K562 (cell line): ENCODE measurements around the gene P2RX5. TPM values are rescaled to one million over a fixed set of nuclear protein-coding genes. Genes with fewer than 3 reads are reported as not detected.

Source experiments
- GATA2 ChIP-seq: sonication (generic); formaldehyde crosslinking; IDR thresholded peaks from 2 replicates; pipeline ENCODE4 v1.4.0; 2020; ENCODE audit warnings: mild to moderate bottlenecking, missing genetic modification reagents
- NONO ChIP-seq, 2 experiments: fragments of 200-400 bp in 1 of 2; fragments of 450-650 bp in 1 of 2; formaldehyde crosslinking in 1 of 2; IDR thresholded peaks; 2 replicates each; pipeline ENCODE4 v1.6.1; 2017; ENCODE audit warnings: low read depth in 2 of 2, mild to moderate bottlenecking in 2 of 2, moderate library complexity in 2 of 2, low read length in 1 of 2
- NR2C1 ChIP-seq, 2 experiments: fragments of 450-650 bp; IDR thresholded peaks; 2 replicates each; pipeline ENCODE4 v1.6.1; 2017; ENCODE audit warnings: mild to moderate bottlenecking in 2 of 2, antibody characterized with exemption in 1 of 2, inconsistent platforms in 1 of 2, missing compliant biosample characterization in 1 of 2, missing genetic modification characterization in 1 of 2
- RBBP5 ChIP-seq: fragments of 200-600 bp; sonication (generic); IDR thresholded peaks from 2 replicates; pipeline ENCODE4 v1.6.1; 2012; ENCODE audit warnings: borderline replicate concordance, mild to moderate bottlenecking, low read length, control low read depth, inconsistent platforms; ENCODE audit not compliant: insufficient read depth, poor library complexity, severe bottlenecking
- RBM14 ChIP-seq: fragments of 200-400 bp; formaldehyde crosslinking; IDR thresholded peaks from 2 replicates; pipeline ENCODE4 v1.6.1; 2018; ENCODE audit warnings: low read depth, mild to moderate bottlenecking, low read length, moderate library complexity, borderline replicate concordance; ENCODE audit not compliant: insufficient read depth
- SMARCB1 ChIP-seq: IDR thresholded peaks from 2 replicates; pipeline ENCODE4 v1.6.1; 2011; ENCODE audit warnings: improper control_type of control experiment, low read depth; ENCODE audit not compliant: insufficient read length
- SNRNP70 ChIP-seq: fragments of 200-400 bp; formaldehyde crosslinking; optimal IDR thresholded peaks from 2 replicates; pipeline ENCODE3; 2017; ENCODE audit warnings: low read depth, low read length
- ZBED1 ChIP-seq: IDR thresholded peaks from 2 replicates; pipeline ENCODE4 v1.6.1; 2014
- ZFX ChIP-seq: sonication (generic); formaldehyde crosslinking; IDR thresholded peaks from 2 replicates; pipeline ENCODE4 v1.8.0; 2022; ENCODE audit warnings: mild to moderate bottlenecking, missing genetic modification reagents, moderate library complexity
- polyA plus RNA-seq, 8 experiments: library from polyadenylated mRNA; depleted of rRNA in 4 of 8; stranded (reverse) in 5 of 8; unstranded in 3 of 8; fragments of >200 nt; fragmentation: Nextera tagmentation in 2 of 8; fragmentation: Illumina TruSeq in 1 of 8; extraction: Ambion mirVana in 2 of 8; extraction: Trizol in 1 of 8; gene quantifications; 2 replicates each; pipeline versions ENCODE4 v1.2.1 to v1.2.3, GENCODE V29; 2011 to 2014; ENCODE audit warnings: inconsistent platforms in 1 of 8, missing spikeins in 1 of 8
- total RNA-seq, 7 experiments: library from RNA; depleted of rRNA in 6 of 7; stranded (reverse); fragments of >200 nt in 6 of 7; fragmentation: Illumina TruSeq in 2 of 7; extraction: Trizol in 2 of 7; gene quantifications; 2 replicates each; pipeline versions ENCODE4 v1.2.1 to v1.2.3, GENCODE V29; 2011 to 2021; ENCODE audit warnings: low replicate concordance in 1 of 7
- TF ChIP-seq, protein P1 (sequence below): fragments of 450-650 bp; IDR thresholded peaks from 2 replicates; pipeline ENCODE4 v1.6.1; 2017; ENCODE audit warnings: antibody characterized with exemption
- TF ChIP-seq, protein P2 (sequence below), 2 experiments: fragments of 450-650 bp in 1 of 2; sonication (generic) in 1 of 2; formaldehyde crosslinking in 1 of 2; IDR thresholded peaks in 1 of 2; conservative IDR thresholded peaks in 1 of 2; 2 replicates each; pipeline versions ENCODE4 v1.6.1 to v1.8.1; 2016 to 2023; ENCODE audit warnings: mild to moderate bottlenecking in 2 of 2, moderate library complexity in 2 of 2, inconsistent platforms in 1 of 2, missing genetic modification reagents in 1 of 2
- TF ChIP-seq, protein P3 (sequence below): conservative IDR thresholded peaks from 2 replicates; pipeline ENCODE4 v1.6.1; 2011; ENCODE audit warnings: low read depth, mild to moderate bottlenecking, low read length; ENCODE audit not compliant: control insufficient read depth

P2RX5 gene
- total and polyA plus RNA-seq, 9 of the 15 experiments (the other 6 are each of a cell fraction or from before 2014, with no cell fraction given), result 0.31 to 4.0 (median 1.3) TPM

DNA sequence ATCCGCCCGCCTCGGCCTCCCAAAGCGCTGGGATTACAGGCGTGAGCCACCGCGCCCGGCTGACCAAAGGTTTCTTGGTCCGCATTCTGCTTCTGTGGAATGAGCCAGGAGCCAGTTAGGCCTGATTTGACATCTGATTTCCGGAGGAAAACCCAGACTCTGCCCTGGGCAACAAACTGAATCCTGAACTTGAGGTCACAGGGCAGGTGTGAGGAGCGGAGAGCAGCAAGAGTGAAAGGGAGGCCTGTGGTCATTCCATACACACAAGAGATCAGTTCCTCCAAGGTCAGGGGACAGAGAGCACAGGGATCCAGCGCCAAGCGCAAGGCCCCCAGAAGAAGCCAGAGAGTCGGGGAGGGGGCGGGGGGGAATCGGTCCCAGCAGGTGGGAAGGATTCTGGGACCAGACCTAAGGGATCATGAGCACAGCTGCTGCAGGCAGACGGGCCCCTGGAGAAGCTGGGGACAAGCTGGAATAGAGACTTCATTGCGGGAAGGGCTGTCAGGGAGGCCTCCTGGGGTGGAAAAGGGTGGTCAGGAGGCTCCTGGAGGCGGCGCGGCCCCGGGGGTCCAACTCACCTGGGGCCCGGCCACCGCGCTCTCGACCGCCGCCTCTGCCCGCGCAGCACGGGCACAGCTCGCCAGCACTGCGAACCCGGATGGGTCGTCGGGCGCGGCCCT, 60.3 kb downstream of the P2RX5 start (continued):
- TF ChIP-seq, protein P1, sequence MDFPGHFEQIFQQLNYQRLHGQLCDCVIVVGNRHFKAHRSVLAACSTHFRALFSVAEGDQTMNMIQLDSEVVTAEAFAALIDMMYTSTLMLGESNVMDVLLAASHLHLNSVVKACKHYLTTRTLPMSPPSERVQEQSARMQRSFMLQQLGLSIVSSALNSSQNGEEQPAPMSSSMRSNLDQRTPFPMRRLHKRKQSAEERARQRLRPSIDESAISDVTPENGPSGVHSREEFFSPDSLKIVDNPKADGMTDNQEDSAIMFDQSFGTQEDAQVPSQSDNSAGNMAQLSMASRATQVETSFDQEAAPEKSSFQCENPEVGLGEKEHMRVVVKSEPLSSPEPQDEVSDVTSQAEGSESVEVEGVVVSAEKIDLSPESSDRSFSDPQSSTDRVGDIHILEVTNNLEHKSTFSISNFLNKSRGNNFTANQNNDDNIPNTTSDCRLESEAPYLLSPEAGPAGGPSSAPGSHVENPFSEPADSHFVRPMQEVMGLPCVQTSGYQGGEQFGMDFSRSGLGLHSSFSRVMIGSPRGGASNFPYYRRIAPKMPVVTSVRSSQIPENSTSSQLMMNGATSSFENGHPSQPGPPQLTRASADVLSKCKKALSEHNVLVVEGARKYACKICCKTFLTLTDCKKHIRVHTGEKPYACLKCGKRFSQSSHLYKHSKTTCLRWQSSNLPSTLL, result no peak
- TF ChIP-seq NR2C1 (IDR thresholded peaks at IDR 0.05) (peak; percentile 18; the same call in 1 of the 2 replicates), NR2C1 (tag; IDR thresholded peaks at IDR 0.05) (no peak), GATA2 (CRISPR knock-in tag) (no peak), RBM14 (no peak), SNRNP70 (no peak), ZBED1 (no peak), ZFX (CRISPR knock-in tag) (peak; percentile 60), RBBP5 (no peak), NONO (IDR thresholded peaks at IDR 0.05; ENCODE audit: low read depth in 2 of 2, low read length in 1 of 2) (no peak), SMARCB1 (no peak)
- TF ChIP-seq, protein P2, sequence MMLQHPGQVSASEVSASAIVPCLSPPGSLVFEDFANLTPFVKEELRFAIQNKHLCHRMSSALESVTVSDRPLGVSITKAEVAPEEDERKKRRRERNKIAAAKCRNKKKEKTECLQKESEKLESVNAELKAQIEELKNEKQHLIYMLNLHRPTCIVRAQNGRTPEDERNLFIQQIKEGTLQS (IDR thresholded peaks at IDR 0.05), result no peak
- TF ChIP-seq, protein P2 (CRISPR knock-in tag; conservative IDR thresholded peaks at IDR 0.05), result no peak
- TF ChIP-seq, protein P3, sequence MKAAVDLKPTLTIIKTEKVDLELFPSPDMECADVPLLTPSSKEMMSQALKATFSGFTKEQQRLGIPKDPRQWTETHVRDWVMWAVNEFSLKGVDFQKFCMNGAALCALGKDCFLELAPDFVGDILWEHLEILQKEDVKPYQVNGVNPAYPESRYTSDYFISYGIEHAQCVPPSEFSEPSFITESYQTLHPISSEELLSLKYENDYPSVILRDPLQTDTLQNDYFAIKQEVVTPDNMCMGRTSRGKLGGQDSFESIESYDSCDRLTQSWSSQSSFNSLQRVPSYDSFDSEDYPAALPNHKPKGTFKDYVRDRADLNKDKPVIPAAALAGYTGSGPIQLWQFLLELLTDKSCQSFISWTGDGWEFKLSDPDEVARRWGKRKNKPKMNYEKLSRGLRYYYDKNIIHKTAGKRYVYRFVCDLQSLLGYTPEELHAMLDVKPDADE, result no peak
